ACC112 (cell line): Measurements from ENCODE around the gene ZNF384.

Experiments
- H2AFZ ChIP-seq: fragments of 200-600 bp; sonication (generic); one replicate; pipeline ENCODE4 v1.6.0; 2017; ENCODE audit warnings: antibody characterized with exemption, low read length; ENCODE audit not compliant: unreplicated experiment
- H3K27ac ChIP-seq: fragments of 200-600 bp; sonication (generic); 2 replicates; pipeline ENCODE4 v1.5.1; 2014; ENCODE audit warnings: low read depth, mild to moderate bottlenecking, antibody characterized with exemption, low read length, moderate library complexity
- H3K27me3 ChIP-seq: fragments of 200-600 bp; sonication (generic); 2 replicates; pipeline ENCODE4 v1.6.1; 2014; ENCODE audit warnings: mild to moderate bottlenecking, antibody characterized with exemption, low read length, moderate library complexity, mixed read lengths; ENCODE audit not compliant: insufficient read depth
- H3K36me3 ChIP-seq: fragments of 200-600 bp; sonication (generic); 2 replicates; pipeline ENCODE4 v1.6.1; 2016; ENCODE audit warnings: mild to moderate bottlenecking, antibody characterized with exemption, low read length, moderate library complexity, mixed read lengths; ENCODE audit not compliant: insufficient read depth
- H3K4me1 ChIP-seq: fragments of 200-600 bp; sonication (generic); one replicate; pipeline ENCODE4 v1.6.1; 2016; ENCODE audit warnings: low read length, mixed read lengths; ENCODE audit not compliant: insufficient read depth, unreplicated experiment, control insufficient read depth
- H3K4me3 ChIP-seq: fragments of 200-600 bp; sonication (generic); 2 replicates; pipeline ENCODE4 v1.5.1; 2014; ENCODE audit warnings: mild to moderate bottlenecking, low read depth, low read length
- H3K79me2 ChIP-seq: fragments of 200-600 bp; sonication (generic); one replicate; pipeline ENCODE4 v1.6.0; 2016; ENCODE audit warnings: low read length; ENCODE audit not compliant: control insufficient read depth, unreplicated experiment, insufficient read depth

ZNF384 gene

GRCh38 chr12:6618483-6619225 lies 70.5 kb downstream of the ZNF384 start:
- no peak overlapping the region for H2AFZ ChIP-seq
- peaks cover 3% of the 10 kb centered on the region; the same call in 1 of the 2 replicates for H3K27me3 ChIP-seq
- H3K4me3 ChIP-seq: no peak overlapping the region
- peaks cover 4% of the 10 kb centered on the region for H3K4me1 ChIP-seq
- H3K27ac ChIP-seq: no peak overlapping the region
- H3K79me2 ChIP-seq: no peaks in the 10 kb centered on the region
- no peaks in the 10 kb centered on the region for H3K36me3 ChIP-seq
